Left cardiac atrium (tissue), 4 donors: ENCODE measurements around the gene LRRC14B. TPM values are rescaled to one million over a fixed set of nuclear protein-coding genes. Genes with fewer than 3 reads are reported as not detected.
A peak's percentile ranks its signal among the peaks of the same experiment; 100 is the strongest.
"Not testable (repeated sequence)": the region's sequence is repeated elsewhere in the genome, so short reads cannot be mapped to it uniquely, and the experiment has no call there.

Experiments used
- ATAC-seq, 2 donors: fragments of 200-7000 bp; cut with Tn5 transposase; one replicate each; pipeline ENCODE4 v1.9.1; 2020; ENCODE audit warnings: mild to moderate bottlenecking in 2 of 2, moderate library complexity in 2 of 2
- DNase-seq: peaks from one replicate; pipeline ENCODE4 v3.0.0-alpha.2; 2020
- intact Hi-C, 2 donors: fragments of 100-400 bp; cut with DNase I; formaldehyde crosslinking; loops; one replicate each; pipeline versions ENCODE4 v1.14.1 to v1.15.1; 2022 to 2023
- total RNA-seq, 2 donors: library from RNA; stranded (reverse); fragmentation: NEBNext Ultra II Directional; extraction: Animal tissue kit (Norgen Biotek cat#: 25700); gene quantifications; one replicate each; pipeline ENCODE4 v1.2.1, GENCODE V29; 2021
- donor health status: DM: no; HTN: yes; CAD: no.
- donor health status: DM: no; HTN: yes; CAD: no; lungs with severe emphysema.
- donor health status: DM: yes; HTN: yes; CAD: no.
- donor health status: Dilated cardiomyopathy.

LRRC14B gene
- total RNA-seq, 2 donors from 2014 or later, result 16.5 to 35.9 TPM

GRCh38 chr5:218457-219291 lies 27.4 kb downstream of the LRRC14B start:
- peak; percentile 66 to 74 for ATAC-seq
- intact Hi-C loops, result no loop called here

GRCh38 chr5:219460-219863 lies 28.2 kb downstream of the LRRC14B start:
- DNase-seq (no peak), ATAC-seq (no peak)
- intact Hi-C loops, result no loop called here

More at GRCh38 chr5:218457-219291, 27.4 kb downstream of the LRRC14B start:
- DNase-seq, result peak; percentile 60

GRCh38 chr5:219991-220390 lies 28.7 kb downstream of the LRRC14B start:
- intact Hi-C loops, result no loop called here

GRCh38 chr5:222951-223715 lies 31.8 kb downstream of the LRRC14B start:
- intact Hi-C loops, DNase-seq, ATAC-seq: not testable (repeated sequence)

More at GRCh38 chr5:219991-220390, 28.7 kb downstream of the LRRC14B start:
- ATAC-seq, result no peak
- DNase-seq, result no peak

GRCh38 chr5:223791-224190 lies 32.5 kb downstream of the LRRC14B start:
- intact Hi-C loops, result no loop called here
- no peak for ATAC-seq

GRCh38 chr5:225334-225733 lies 34.0 kb downstream of the LRRC14B start:
- DNase-seq (no peak), ATAC-seq (no peak)
- intact Hi-C loops, result no loop called here

More at GRCh38 chr5:223791-224190, 32.5 kb downstream of the LRRC14B start:
- DNase-seq, result no peak

- ATAC-seq, intact Hi-C loops, DNase-seq: not testable (repeated sequence)
These were observed 36.1 kb downstream of the LRRC14B start for GRCh38 chr5:227375-227774.

- intact Hi-C loops, result no loop called here
- ATAC-seq (no peak), DNase-seq (no peak)
These were observed 37.6 kb downstream of the LRRC14B start for GRCh38 chr5:228886-229285.

- ATAC-seq, result no peak
- DNase-seq, result no peak
- intact Hi-C loops, result no loop called here
These were observed 39.4 kb downstream of the LRRC14B start for GRCh38 chr5:230711-231110.

GRCh38 chr5:231661-232060 lies 40.4 kb downstream of the LRRC14B start:
- ATAC-seq (no peak), DNase-seq (no peak)
- intact Hi-C loops, result no loop called here

- intact Hi-C loops, DNase-seq, ATAC-seq: not testable (repeated sequence)
These were observed 42.1 kb downstream of the LRRC14B start for GRCh38 chr5:233426-233825.

- ATAC-seq, result no peak
These were observed 43.2 kb downstream of the LRRC14B start for GRCh38 chr5:234450-234849.

GRCh38 chr5:235527-235926 lies 44.2 kb downstream of the LRRC14B start:
- DNase-seq, intact Hi-C loops, ATAC-seq: not testable (repeated sequence)

More at GRCh38 chr5:234450-234849, 43.2 kb downstream of the LRRC14B start:
- no peak for DNase-seq
- intact Hi-C loops, result no loop called here

- intact Hi-C loops, DNase-seq, ATAC-seq: not testable (repeated sequence)
These were observed 46.6 kb downstream of the LRRC14B start for GRCh38 chr5:237931-238330.

- intact Hi-C loops, DNase-seq: not testable (repeated sequence)
- peak in 1 of 2 donors; percentile 22 for ATAC-seq
These were observed 49.3 kb downstream of the LRRC14B start for GRCh38 chr5:240550-240949.

GRCh38 chr5:241045-241669 lies 49.9 kb downstream of the LRRC14B start:
- intact Hi-C loops, DNase-seq: not testable (repeated sequence)
- peak in 1 of 2 donors; percentile 78 for ATAC-seq

- DNase-seq, intact Hi-C loops, ATAC-seq: not testable (repeated sequence)
These were observed 52.5 kb downstream of the LRRC14B start for GRCh38 chr5:243683-244367.

GRCh38 chr5:245717-246116 lies 54.4 kb downstream of the LRRC14B start:
- intact Hi-C loops, DNase-seq, ATAC-seq: not testable (repeated sequence)
